RWPE1 (cell line): ENCODE measurements around the gene TSFM.

Experiments
- CTCF ChIA-PET: fragments of 350-600 bp; sonication (Branson Sonifier 250); formaldehyde crosslinking; extraction: SDS; loops from one replicate; lab custom pipeline; 2021; lab: Yijun Ruan, JAX
- POLR2A ChIA-PET: fragments of 400-600 bp; formaldehyde crosslinking; extraction: SDS; loops from one replicate; lab custom pipeline; 2020; ENCODE audit warnings: antibody characterized with exemption; ENCODE audit not compliant: low non-redundant PET; lab: Yijun Ruan, JAX
- DNase-seq: peaks from one replicate; pipeline ENCODE4 v3.0.0; 2012; ENCODE audit warnings: low spot score
- H3K27ac ChIP-seq: fragments of 450-650 bp; 2 replicates; pipeline ENCODE4 v1.5.1; 2017
- CTCF ChIP-seq: fragments of 450-650 bp; conservative IDR thresholded peaks from 2 replicates; pipeline ENCODE4 v1.5.1; 2017; ENCODE audit warnings: low read depth, mild to moderate bottlenecking

The TSFM gene

GRCh38 chr12:57834086-57834876 is 51.7 kb downstream of the TSFM start:
- peak overlapping the region; percentile 85; the same call in 1 of the 2 replicates for H3K27ac ChIP-seq
- ChIA-PET POLR2A (no interaction called here), CTCF (interaction anchor here (0.6 kb wide), 2 partner anchors 8 to 13 kb away, joined by 3 read pairs; no protein-coding TSS in a partner anchor)
- no peak for DNase-seq
- no peak for TF ChIP-seq CTCF

GRCh38 chr12:57835366-57836288 is 53.0 kb downstream of the TSFM start:
- H3K27ac ChIP-seq = peak overlapping the region; percentile 85
- ChIA-PET POLR2A (interaction anchor here (0.8 to 1.0 kb wide), 2 partner anchors 12 to 61 kb away, joined by 3 read pairs; no protein-coding TSS in a partner anchor), CTCF (interaction anchor here (0.7 to 2.1 kb wide), 4 partner anchors 33 to 110 kb away, joined by 3 to 9 read pairs (median 4); no protein-coding TSS in a partner anchor)
- DNase-seq = no peak
- no peak for TF ChIP-seq CTCF

GRCh38 chr12:57836442-57837375 is 54.1 kb downstream of the TSFM start:
- CTCF ChIA-PET = interaction anchor here (0.7 to 2.1 kb wide), 4 partner anchors 51 to 111 kb away, joined by 3 to 9 read pairs (median 4); no protein-coding TSS in a partner anchor
- peak overlapping the region; percentile 85 for H3K27ac ChIP-seq
- no peak for TF ChIP-seq CTCF
- DNase-seq = peak; percentile 65
- POLR2A ChIA-PET = interaction anchor here (1.0 kb wide), 1 partner anchor 13 kb away, joined by 3 read pairs; no protein-coding TSS in a partner anchor

- POLR2A ChIA-PET = interaction anchor here (1.0 kb wide), 1 partner anchor 12 kb away, joined by 3 read pairs; no protein-coding TSS in a partner anchor
- peak; percentile 37 for DNase-seq
- peak overlapping the region; percentile 85 for H3K27ac ChIP-seq
- TF ChIP-seq CTCF = no peak
- CTCF ChIA-PET = interaction anchor here (1.5 kb wide), 1 partner anchor 65 kb away, joined by 4 read pairs; no protein-coding TSS in a partner anchor
These were observed 55.4 kb downstream of the TSFM start for GRCh38 chr12:57837864-57838562.

- ChIA-PET CTCF (interaction anchor here (0.7 kb wide), 1 partner anchor 36 kb away, joined by 4 read pairs; no protein-coding TSS in a partner anchor), POLR2A (no interaction called here)
- no peak for DNase-seq
- no peak for TF ChIP-seq CTCF
- peak overlapping the region; percentile 85 for H3K27ac ChIP-seq
These were observed 56.2 kb downstream of the TSFM start for GRCh38 chr12:57838594-57839302.
